ENCODE data around the gene MBNL1.
"Not testable (repeated sequence)": the region's sequence is repeated elsewhere in the genome, so short reads cannot be mapped to it uniquely, and the experiment has no call there.

Gene MBNL1

GRCh38 chr3:152355744-152356665 is 87.3 kb downstream of the MBNL1 start:
- no peak for DNase-seq

- DNase-seq = no peak
Observed at GRCh38 chr3:152356870-152357276, 88.1 kb downstream of the MBNL1 start.

- no peak for DNase-seq
Observed at GRCh38 chr3:152357587-152357986, 88.9 kb downstream of the MBNL1 start.

GRCh38 chr3:152359385-152360248 is 90.9 kb downstream of the MBNL1 start:
- DNase-seq = no peak

GRCh38 chr3:152360302-152360701 is 91.6 kb downstream of the MBNL1 start:
- DNase-seq = no peak

GRCh38 chr3:152360966-152361365 is 92.2 kb downstream of the MBNL1 start:
- DNase-seq = no peak

GRCh38 chr3:152362086-152362485 is 93.4 kb downstream of the MBNL1 start:
- DNase-seq = no peak

- DNase-seq = no peak
Observed at GRCh38 chr3:152364237-152364636, 95.5 kb downstream of the MBNL1 start.

- no peak for DNase-seq
Observed at GRCh38 chr3:152365126-152365525, 96.4 kb downstream of the MBNL1 start.

GRCh38 chr3:152365766-152366593 is 97.3 kb downstream of the MBNL1 start:
- no peak for DNase-seq

- DNase-seq = not testable (repeated sequence)
Observed at GRCh38 chr3:152367192-152367591, 98.5 kb downstream of the MBNL1 start.

- DNase-seq = not testable (repeated sequence)
Observed at GRCh38 chr3:152372633-152373032, 103.9 kb downstream of the MBNL1 start.

- DNase-seq = no peak
Observed at GRCh38 chr3:152373379-152373778, 104.7 kb downstream of the MBNL1 start.

GRCh38 chr3:152374262-152374990 is 105.7 kb downstream of the MBNL1 start:
- DNase-seq = no peak

GRCh38 chr3:152375546-152375945 is 106.8 kb downstream of the MBNL1 start:
- DNase-seq = no peak

GRCh38 chr3:152376351-152377183 is 107.8 kb downstream of the MBNL1 start:
- DNase-seq = no peak

GRCh38 chr3:152377184-152377570 is 108.4 kb downstream of the MBNL1 start:
- no peak for DNase-seq

GRCh38 chr3:152379415-152380042 is 110.8 kb downstream of the MBNL1 start:
- DNase-seq = no peak

GRCh38 chr3:152380043-152380442 is 111.3 kb downstream of the MBNL1 start:
- no peak for DNase-seq

- no peak for DNase-seq
Observed at GRCh38 chr3:152381881-152382295, 113.2 kb downstream of the MBNL1 start.
